Astrocyte of the hippocampus (primary cell): ENCODE data around the gene SOD1.
"Not testable (repeated sequence)": the region's sequence is repeated elsewhere in the genome, so short reads cannot be mapped to it uniquely, and the experiment has no call there.

Source experiments
- DNase-seq: peaks from one replicate; pipeline ENCODE4 v3.0.0; 2011; ENCODE audit warnings: low read depth, low spot score

Gene SOD1

DNA sequence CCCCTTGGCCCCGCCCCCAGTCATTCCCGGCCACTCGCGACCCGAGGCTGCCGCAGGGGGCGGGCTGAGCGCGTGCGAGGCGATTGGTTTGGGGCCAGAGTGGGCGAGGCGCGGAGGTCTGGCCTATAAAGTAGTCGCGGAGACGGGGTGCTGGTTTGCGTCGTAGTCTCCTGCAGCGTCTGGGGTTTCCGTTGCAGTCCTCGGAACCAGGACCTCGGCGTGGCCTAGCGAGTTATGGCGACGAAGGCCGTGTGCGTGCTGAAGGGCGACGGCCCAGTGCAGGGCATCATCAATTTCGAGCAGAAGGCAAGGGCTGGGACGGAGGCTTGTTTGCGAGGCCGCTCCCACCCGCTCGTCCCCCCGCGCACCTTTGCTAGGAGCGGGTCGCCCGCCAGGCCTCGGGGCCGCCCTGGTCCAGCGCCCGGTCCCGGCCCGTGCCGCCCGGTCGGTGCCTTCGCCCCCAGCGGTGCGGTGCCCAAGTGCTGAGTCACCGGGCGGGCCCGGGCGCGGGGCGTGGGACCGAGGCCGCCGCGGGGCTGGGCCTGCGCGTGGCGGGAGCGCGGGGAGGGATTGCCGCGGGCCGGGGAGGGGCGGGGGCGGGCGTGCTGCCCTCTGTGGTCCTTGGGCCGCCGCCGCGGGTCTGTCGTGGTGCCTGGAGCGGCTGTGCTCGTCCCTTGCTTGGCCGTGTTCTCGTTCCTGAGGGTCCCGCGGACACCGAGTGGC lies at the start of gene SOD1:
Gene SOD1, plus strand, starts transcription at position 158 of the 723 bp plus-strand sequence. Its CDS starts 77 bp downstream, at position 235.
- peak; percentile 97 for DNase-seq

- DNase-seq = no peak
Observed at GRCh38 chr21:31611445-31611844, 48.0 kb upstream of the SOD1 start.

DNA sequence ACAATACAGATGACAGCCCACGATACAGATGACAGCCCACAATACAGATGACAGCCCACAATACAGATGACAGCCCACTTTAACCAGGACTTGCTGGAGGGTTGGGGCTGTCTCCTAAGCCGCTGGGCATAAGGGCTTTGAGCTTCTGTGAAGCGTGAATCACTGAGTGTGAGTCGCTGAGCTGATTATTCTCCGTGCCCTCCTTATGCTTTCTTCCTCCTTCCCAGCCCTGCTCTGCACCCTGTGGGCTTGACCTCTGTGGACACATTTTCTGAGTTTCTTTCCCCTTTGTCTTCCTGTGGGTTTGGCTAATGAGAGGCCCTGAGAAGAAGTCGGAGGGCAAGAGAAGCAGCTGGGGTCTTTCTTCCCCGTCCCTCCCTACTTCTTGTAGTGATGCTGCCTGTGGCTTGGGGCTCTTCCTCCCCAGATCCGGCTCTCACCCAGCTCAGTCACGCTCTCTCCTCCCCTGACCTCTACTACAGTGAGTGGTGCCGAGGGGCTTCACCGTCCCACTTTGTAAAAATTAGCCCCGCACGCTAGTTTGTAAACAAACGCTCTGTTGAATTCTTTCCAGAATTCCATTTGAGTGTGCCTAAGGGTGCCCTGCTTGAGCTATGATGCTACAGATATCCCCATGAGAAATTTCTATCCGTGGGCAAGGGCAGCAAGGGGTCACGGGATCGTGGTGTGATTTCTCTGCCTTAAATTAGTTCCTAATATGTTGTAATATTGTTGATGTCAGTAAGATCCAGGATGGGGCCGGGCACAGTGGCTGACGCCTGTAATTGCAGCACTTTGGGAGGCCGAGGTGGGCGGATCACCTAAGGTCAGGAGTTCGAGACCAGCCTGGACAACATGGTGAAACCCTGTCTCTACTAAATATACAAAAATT lies 46.4 kb upstream of the SOD1 start:
- DNase-seq = peak; percentile 54

- no peak for DNase-seq
Observed at GRCh38 chr21:31614705-31615104, 44.8 kb upstream of the SOD1 start.

DNA sequence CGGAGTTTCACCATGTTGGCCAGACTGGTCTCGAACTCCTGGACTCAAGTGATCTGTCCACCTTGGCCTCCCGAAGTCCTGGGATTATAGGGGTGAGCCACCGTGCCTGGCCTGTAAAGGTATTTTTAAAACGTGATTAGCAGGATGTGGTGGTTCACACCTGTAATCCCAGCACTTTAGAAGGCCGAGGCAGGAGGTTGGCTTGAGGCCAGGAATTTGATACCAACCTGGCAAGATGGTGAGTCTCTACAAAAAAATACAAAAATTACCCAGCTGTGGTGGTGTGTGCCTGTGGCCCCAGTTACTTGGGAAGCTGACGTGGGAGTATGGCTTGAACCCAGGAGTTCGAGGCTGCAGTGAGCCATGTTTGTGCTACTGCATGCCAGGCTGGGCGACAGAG lies 43.3 kb upstream of the SOD1 start:
- no peak for DNase-seq

DNA sequence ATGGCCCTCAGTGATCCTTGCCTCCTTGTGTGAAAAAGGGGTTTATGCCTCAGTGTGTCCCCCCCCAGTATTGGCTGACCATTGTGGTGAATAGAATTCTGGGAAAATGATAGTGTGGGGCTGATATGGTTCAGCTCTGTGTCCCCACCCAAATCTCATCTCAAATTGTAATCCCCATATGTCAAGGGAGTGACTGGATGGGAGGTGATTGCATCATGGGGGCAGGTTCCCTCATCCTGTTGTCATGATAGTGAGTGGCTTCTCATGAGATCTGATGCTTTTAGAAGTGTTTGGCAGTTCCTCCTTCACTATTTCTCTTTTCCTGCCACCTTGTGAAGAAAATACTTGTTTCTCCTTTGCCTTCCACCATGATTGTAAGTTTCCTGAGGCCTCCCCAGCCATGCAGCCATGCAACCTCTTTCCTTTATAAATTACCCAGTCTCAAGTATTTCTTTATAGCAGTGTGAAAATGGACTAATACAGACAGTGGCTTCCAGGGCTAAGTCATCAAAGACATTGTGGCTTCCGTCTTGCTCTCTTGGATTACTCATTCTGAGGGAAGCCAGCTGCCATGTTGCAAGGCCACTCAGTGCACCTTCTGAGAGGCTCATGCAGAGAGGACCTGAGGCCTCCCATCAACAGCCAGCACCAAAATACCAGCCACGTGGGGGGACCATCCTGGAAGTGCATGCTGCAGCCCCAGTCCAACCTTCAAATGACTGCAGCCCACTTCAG lies 40.6 kb upstream of the SOD1 start:
- no peak for DNase-seq

DNA sequence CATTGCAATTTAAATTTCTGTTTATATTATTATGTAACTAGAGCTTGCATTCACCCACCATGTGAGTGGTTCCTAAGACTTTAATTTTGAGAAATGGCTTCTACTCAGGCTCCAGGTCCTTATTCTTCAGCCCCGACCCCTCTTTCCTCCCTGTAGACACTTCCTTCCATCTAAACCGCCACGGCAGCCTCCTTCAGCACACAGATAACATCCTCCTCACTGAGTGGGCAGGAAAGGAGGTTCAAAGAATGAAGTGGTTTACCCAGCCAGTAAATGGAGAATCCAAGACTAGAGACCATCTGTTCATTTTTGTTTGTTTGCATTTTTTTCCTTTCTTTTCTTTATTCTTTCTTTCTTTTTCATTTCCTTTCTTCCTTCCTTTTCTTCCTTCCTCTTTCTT lies 37.1 kb upstream of the SOD1 start:
- DNase-seq = no peak

GRCh38 chr21:31623664-31624063 lies 35.8 kb upstream of the SOD1 start:
- peak; percentile 18 for DNase-seq

DNA sequence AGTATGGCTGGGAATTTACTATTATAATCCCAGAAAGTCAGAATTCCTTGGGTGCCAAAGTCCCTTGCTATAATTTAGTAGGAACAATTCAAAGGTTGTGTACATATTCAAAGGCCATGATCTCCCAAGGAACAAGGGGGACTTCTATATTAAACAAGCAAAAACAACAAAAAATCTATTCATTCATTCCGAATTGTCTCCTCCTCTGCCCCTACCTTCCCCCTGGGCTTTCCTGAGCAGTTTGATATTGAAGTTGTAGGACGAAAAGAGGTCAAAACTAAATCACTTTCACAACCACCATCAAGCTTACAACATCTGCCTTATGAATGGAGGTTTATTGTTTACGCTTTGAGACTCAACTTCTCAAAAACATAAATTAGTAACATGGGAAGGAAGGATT lies 35.3 kb upstream of the SOD1 start:
- DNase-seq = no peak

- no peak for DNase-seq
Observed at GRCh38 chr21:31624961-31625491, 34.5 kb upstream of the SOD1 start.

GRCh38 chr21:31629972-31630711 lies 29.4 kb upstream of the SOD1 start:
- DNase-seq = peak; percentile 90

DNA sequence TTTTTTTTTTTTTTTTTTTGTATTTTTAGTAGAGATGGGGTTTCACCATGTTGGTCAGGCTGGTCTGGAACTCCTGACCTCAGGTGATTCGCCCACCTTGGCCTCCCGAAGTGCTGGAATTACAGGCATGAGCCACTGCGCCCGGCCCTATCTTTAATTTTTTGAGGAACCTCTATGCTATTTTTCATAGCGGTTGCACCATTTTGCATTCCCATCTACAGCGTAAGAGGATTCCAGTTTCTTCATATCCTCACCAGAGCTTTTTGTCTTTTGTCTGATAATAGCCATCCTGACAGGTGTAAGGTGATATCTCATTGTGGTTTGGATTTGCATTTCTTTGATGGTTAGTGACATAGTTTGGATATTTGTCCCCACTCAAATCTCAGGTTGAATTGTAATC lies 27.6 kb upstream of the SOD1 start:
- not testable (repeated sequence) for DNase-seq

GRCh38 chr21:31634993-31635392 lies 24.5 kb upstream of the SOD1 start:
- DNase-seq = no peak

DNA sequence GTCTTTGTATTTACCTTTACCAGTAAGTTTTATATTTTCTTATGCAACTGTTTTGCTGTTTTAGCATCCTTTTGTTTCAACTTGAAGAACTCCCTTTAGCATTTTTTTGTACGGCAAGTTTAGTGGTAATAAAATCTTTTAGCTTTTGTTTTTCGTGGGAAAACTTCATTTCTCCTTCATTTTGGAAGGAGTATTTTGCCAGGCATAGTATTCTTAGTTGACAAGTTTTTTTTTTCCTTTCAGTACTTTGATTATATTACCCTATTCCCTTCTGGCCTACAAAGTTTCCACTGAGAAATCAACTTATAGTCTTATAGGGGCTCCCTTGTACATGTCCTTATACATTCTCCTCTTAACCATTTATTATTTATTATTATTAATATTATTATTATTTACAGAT lies 22.6 kb upstream of the SOD1 start:
- no peak for DNase-seq

- no peak for DNase-seq
Observed at GRCh38 chr21:31641416-31641922, 18.0 kb upstream of the SOD1 start.

- DNase-seq = no peak
Observed at GRCh38 chr21:31644643-31645042, 14.8 kb upstream of the SOD1 start.

GRCh38 chr21:31647650-31648049 lies 11.8 kb upstream of the SOD1 start:
- no peak for DNase-seq

DNA sequence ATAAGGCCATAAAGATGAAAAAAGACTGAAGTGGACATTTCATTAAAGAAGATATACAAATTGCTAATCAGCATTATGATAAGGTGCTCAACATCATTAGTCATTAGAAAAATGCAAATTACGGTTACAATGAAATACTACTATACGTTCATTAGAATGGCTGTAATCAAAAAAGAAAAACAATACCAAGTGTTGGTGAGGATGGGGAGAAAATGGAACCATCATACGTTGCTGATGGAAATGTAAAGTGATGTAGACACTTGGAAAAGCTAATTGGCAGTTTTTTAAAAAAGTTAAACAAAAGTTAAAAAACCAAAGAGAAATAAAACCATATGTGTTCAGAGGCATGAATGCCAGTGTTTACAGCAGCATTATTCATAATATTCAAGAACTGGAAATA lies 8.6 kb upstream of the SOD1 start:
- no peak for DNase-seq

GRCh38 chr21:31651491-31651890 lies 8.0 kb upstream of the SOD1 start:
- DNase-seq = not testable (repeated sequence)

- no peak for DNase-seq
Observed at GRCh38 chr21:31654340-31654739, 5.2 kb upstream of the SOD1 start.
